A549 (cell line): ENCODE data around the gene ZMYND19. TPM values are rescaled to one million over a fixed set of nuclear protein-coding genes. Genes with fewer than 3 reads are reported as not detected.

ENCODE experiments used
- ATAC-seq, 2 experiments: fragments of 200-7000 bp in 1 of 2; fragments of >200 bp in 1 of 2; cut with Nextera tagmentation in 1 of 2; cut with Tn5 transposase in 1 of 2; 3 replicates each; pipeline versions ENCODE4 v1.8.0 to v1.9.1; 2018 to 2020; ENCODE audit warnings: mild to moderate bottlenecking in 1 of 2, moderate library complexity in 1 of 2
- CTCF ChIA-PET: fragments of 300-600 bp; sonication (Branson Sonifier 250); formaldehyde crosslinking; extraction: SDS; loops from one replicate; lab custom pipeline; 2021; ENCODE audit warnings: antibody characterized with exemption, inconsistent platforms; lab: Yijun Ruan, JAX
- POLR2A ChIA-PET: fragments of 350-600 bp; formaldehyde crosslinking; extraction: SDS; loops from one replicate; lab custom pipeline; 2021; ENCODE audit warnings: antibody characterized with exemption, inconsistent platforms; lab: Yijun Ruan, JAX
- DNase-seq, 2 experiments: peaks; one replicate each; pipeline versions ENCODE4 v3.0.0 to v3.0.0-alpha.2; 2011 to 2016; ENCODE audit warnings: low read depth in 1 of 2, low spot score in 1 of 2
- FAIRE-seq: peaks from 2 replicates; lab custom pipeline; 2011; peaks lifted over from hg19 to GRCh38; lab: Jason Lieb, UNC
- H3K27ac ChIP-seq, 2 experiments: fragments of >200 bp; sonication (Bioruptor Twin); formaldehyde crosslinking; 3 replicates each; pipeline ENCODE4 v1.5.1; 2016 to 2017
- H3K4me1 ChIP-seq: fragments of >200 bp; sonication (Bioruptor Twin); formaldehyde crosslinking; 3 replicates; pipeline ENCODE4 v1.6.1; 2016
- H3K4me2 ChIP-seq: fragments of >200 bp; sonication (Bioruptor Twin); formaldehyde crosslinking; 3 replicates; pipeline ENCODE4 v1.6.1; 2016
- H3K4me3 ChIP-seq: fragments of >200 bp; sonication (Bioruptor Twin); formaldehyde crosslinking; 3 replicates; pipeline ENCODE4 v1.5.1; 2016
- H3K9me3 ChIP-seq: fragments of >200 bp; sonication (Bioruptor Twin); formaldehyde crosslinking; 3 replicates; pipeline ENCODE4 v1.6.1; 2016
- CBX2 ChIP-seq: fragments of 200-600 bp; sonication (generic); IDR thresholded peaks from 2 replicates; pipeline ENCODE4 v1.6.1; 2016; ENCODE audit warnings: low read depth, mild to moderate bottlenecking, borderline replicate concordance
- CBX8 ChIP-seq: fragments of 200-600 bp; sonication (generic); IDR thresholded peaks from 2 replicates; pipeline ENCODE4 v1.6.1; 2016
- CEBPB ChIP-seq, 2 experiments: fragments of >200 bp in 1 of 2; sonication (Bioruptor Twin) in 1 of 2; formaldehyde crosslinking in 1 of 2; IDR thresholded peaks; 2 replicates each; pipeline ENCODE4 v1.6.1; 2012 to 2016
- CHD4 ChIP-seq: fragments of 200-600 bp; sonication (generic); IDR thresholded peaks from 2 replicates; pipeline ENCODE4 v1.6.1; 2016; ENCODE audit warnings: antibody characterized with exemption, mild to moderate bottlenecking, borderline replicate concordance
- E2F6 ChIP-seq: IDR thresholded peaks from 2 replicates; pipeline ENCODE4 v1.6.1; 2012; ENCODE audit warnings: low read depth, borderline replicate concordance
- FOSB ChIP-seq: fragments of 250-450 bp; sonication (Bioruptor Pico); IDR thresholded peaks from 2 replicates; pipeline ENCODE4 v1.5.0; 2020; ENCODE audit warnings: mild to moderate bottlenecking, moderate library complexity
- HDAC2 ChIP-seq: fragments of 200-600 bp; sonication (generic); IDR thresholded peaks from 2 replicates; pipeline ENCODE4 v1.6.1; 2016
- HOXA7 ChIP-seq: fragments of 250-450 bp; sonication (Bioruptor Pico); IDR thresholded peaks from 2 replicates; pipeline ENCODE4 v1.5.0; 2020; ENCODE audit warnings: mild to moderate bottlenecking, moderate library complexity
- HOXB5 ChIP-seq: fragments of 250-450 bp; sonication (Bioruptor Pico); IDR thresholded peaks from 2 replicates; pipeline ENCODE4 v1.5.0; 2020; ENCODE audit warnings: mild to moderate bottlenecking, moderate library complexity
- JUN ChIP-seq, 2 experiments: fragments of >200 bp; sonication (Bioruptor Twin); formaldehyde crosslinking; IDR thresholded peaks; 2 replicates in 1 of 2; 3 replicates in 1 of 2; pipeline ENCODE4 v1.6.1; 2016 to 2017
- JUNB ChIP-seq: fragments of >200 bp; sonication (Bioruptor Twin); formaldehyde crosslinking; IDR thresholded peaks from 2 replicates; pipeline ENCODE4 v1.6.1; 2016
- MAFK ChIP-seq: fragments of 450-650 bp; IDR thresholded peaks from 2 replicates; pipeline ENCODE4 v1.6.1; 2014; ENCODE audit not compliant: partially characterized antibody
- MAX ChIP-seq: IDR thresholded peaks from 2 replicates; pipeline ENCODE4 v1.6.1; 2012
- MAZ ChIP-seq: fragments of 150-350 bp; IDR thresholded peaks from 2 replicates; pipeline ENCODE4 v1.6.1; 2014; ENCODE audit warnings: antibody characterized with exemption, low read depth, low read length, borderline replicate concordance
- MYC ChIP-seq: IDR thresholded peaks from 2 replicates; pipeline ENCODE4 v1.6.1; 2012; ENCODE audit warnings: mild to moderate bottlenecking, inconsistent platforms, low read length, improper control_type of control experiment, borderline replicate concordance
- NR3C1 ChIP-seq: fragments of >200 bp; sonication (Bioruptor Twin); formaldehyde crosslinking; IDR thresholded peaks from 3 replicates; pipeline ENCODE4 v1.6.1; 2017
- PHF8 ChIP-seq: fragments of 200-600 bp; sonication (generic); IDR thresholded peaks from 2 replicates; pipeline ENCODE4 v1.6.1; 2016; ENCODE audit warnings: low read depth, mild to moderate bottlenecking, antibody characterized with exemption, moderate library complexity, borderline replicate concordance
- POLR2A ChIP-seq: IDR thresholded peaks from 2 replicates; pipeline ENCODE4 v1.6.1; 2012; ENCODE audit warnings: mild to moderate bottlenecking, low read length
- POLR2AphosphoS2 ChIP-seq: conservative IDR thresholded peaks from 2 replicates; pipeline ENCODE4 v1.6.1; 2012; ENCODE audit warnings: low read length, improper control_type of control experiment, inconsistent platforms
- RCOR1 ChIP-seq: fragments of 150-350 bp; IDR thresholded peaks from 2 replicates; pipeline ENCODE4 v1.6.1; 2014; ENCODE audit warnings: antibody characterized with exemption, low read length, low read depth
- RNF2 ChIP-seq: fragments of 200-600 bp; sonication (generic); IDR thresholded peaks from 2 replicates; pipeline ENCODE4 v1.6.1; 2016; ENCODE audit warnings: low read depth, mild to moderate bottlenecking, antibody characterized with exemption, moderate library complexity, borderline replicate concordance
- SREBF2 ChIP-seq: fragments of 450-650 bp; IDR thresholded peaks from 2 replicates; pipeline ENCODE4 v1.6.1; 2014; ENCODE audit warnings: mild to moderate bottlenecking, moderate library complexity
- TP53 ChIP-seq: fragments of 250-450 bp; sonication (Bioruptor Pico); IDR thresholded peaks from 2 replicates; pipeline ENCODE4 v1.5.0; 2021; ENCODE audit warnings: mild to moderate bottlenecking, moderate library complexity
- ZFP36 ChIP-seq: fragments of 450-650 bp; IDR thresholded peaks from 2 replicates; pipeline ENCODE4 v1.6.1; 2014; ENCODE audit warnings: borderline replicate concordance; ENCODE audit not compliant: partially characterized antibody
- ZSCAN20 ChIP-seq: fragments of 250-450 bp; sonication (Bioruptor Pico); IDR thresholded peaks from 2 replicates; pipeline ENCODE4 v1.8.0; 2022; ENCODE audit warnings: mild to moderate bottlenecking, moderate library complexity
- WGBS: methylation state at CpG from one replicate; pipeline ENCODE4 v1.1.6; 2017; ENCODE audit errors: missing lambda C conversion rate; 5-methylcytosine and 5-hydroxymethylcytosine counted together
- polyA plus RNA-seq, 4 experiments: library from polyadenylated mRNA; depleted of rRNA in 3 of 4; stranded (reverse); fragments of >200 nt; fragmentation: RNase III in 1 of 4; extraction: RNeasy Plus Mini Kit Qiagen cat#74134 plus additional on column Dnase treatment in 1 of 4; gene quantifications; 2 replicates in 3 of 4; 3 replicates in 1 of 4; pipeline ENCODE4 v1.2.3, GENCODE V29; 2011 to 2017
- TF ChIP-seq, protein P1 (sequence below): IDR thresholded peaks from 2 replicates; pipeline ENCODE4 v1.6.1; 2012
- TF ChIP-seq, protein P2 (sequence below): fragments of 250-450 bp; sonication (Bioruptor Pico); IDR thresholded peaks from 2 replicates; pipeline ENCODE4 v1.5.0; 2020; ENCODE audit warnings: low read depth, mild to moderate bottlenecking, moderate library complexity
- TF ChIP-seq, protein P3 (sequence below): fragments of >200 bp; sonication (Bioruptor Twin); formaldehyde crosslinking; IDR thresholded peaks from 3 replicates; pipeline ENCODE4 v1.6.1; 2016
- TF ChIP-seq, protein P4 (sequence below): fragments of 250-450 bp; sonication (Bioruptor Pico); IDR thresholded peaks from 2 replicates; pipeline ENCODE4 v1.5.0; 2021; ENCODE audit warnings: mild to moderate bottlenecking, moderate library complexity, borderline replicate concordance

The ZMYND19 gene
- polyA plus RNA-seq, 2 of the 4 experiments (the other 2 are of a cell fraction) = 19.6 to 38.7 TPM

DNA sequence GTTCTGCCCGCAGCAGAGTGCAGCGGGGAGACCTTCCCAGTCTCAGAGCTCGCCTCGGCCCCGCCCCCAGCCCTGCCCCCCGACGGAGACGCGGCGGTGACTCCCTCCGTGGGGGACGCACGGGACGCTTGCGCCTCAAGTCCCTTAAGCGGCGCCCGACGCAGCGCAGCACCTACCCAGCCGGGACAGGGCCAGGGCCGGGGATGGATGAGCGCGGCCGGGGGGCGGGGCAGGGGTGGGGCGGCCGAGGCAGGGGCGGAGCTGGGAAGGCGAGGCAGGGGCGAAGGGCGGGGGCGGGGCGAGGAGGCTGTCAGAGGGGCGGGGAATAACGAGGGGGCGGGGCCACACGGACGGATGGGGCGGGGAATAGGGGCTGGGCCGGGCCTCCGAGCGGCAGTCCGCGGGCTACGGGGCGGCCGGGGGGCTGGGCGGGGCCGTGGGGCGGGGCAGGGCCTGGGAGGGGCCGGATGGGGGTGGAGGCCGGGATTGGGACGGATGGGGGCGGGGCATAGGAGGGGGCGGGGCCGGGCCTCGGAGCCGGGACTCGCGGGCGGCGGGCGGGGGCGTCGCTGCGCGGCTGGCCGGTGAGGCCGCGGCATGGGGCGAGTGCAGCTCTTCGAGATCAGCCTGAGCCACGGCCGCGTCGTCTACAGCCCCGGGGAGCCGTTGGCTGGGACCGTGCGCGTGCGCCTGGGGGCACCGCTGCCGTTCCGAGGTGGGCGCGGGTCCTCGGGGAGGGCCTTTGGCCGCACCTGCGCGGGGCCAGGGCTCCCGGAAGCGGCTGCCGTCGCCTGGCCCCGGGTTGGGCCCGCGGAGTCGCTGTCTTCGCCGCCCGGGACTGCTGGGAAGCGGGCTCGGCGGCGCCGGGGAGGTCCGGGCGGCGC, 15.1 kb upstream of the ZMYND19 start, which contains the start of gene ARRDC1:
TSS of gene ARRDC1 (plus strand) at position 566 of the 884 bp plus-strand sequence. CDS start at position 598, 32 bp downstream.
- peak within 1 kb of the TSS; percentile 93 to 95 for H3K27ac ChIP-seq
- 0% methylated on average over 18 of the region's 111 CpGs for WGBS
- FAIRE-seq = no peak
- TF ChIP-seq TP53 (CRISPR knock-in tag) (no peak), CBX8 (no peak), MAZ (no peak), PHF8 (0 out of 2 replicates have a peak, but pooled peaks have one; percentile 45), FOSB (no peak), ZSCAN20 (no peak), NR3C1 (no peak), CBX2 (no peak), MAX (no peak), ZFP36 (no peak), POLR2AphosphoS2 (no peak), CEBPB (IDR thresholded peaks at IDR 0.05) (no peak), HDAC2 (no peak), E2F6 (0 out of 2 replicates have a peak, but pooled peaks have one; percentile 34), CHD4 (no peak), RCOR1 (no peak), MAFK (no peak), JUNB (no peak), MYC (no peak), POLR2A (peak; percentile 78), RNF2 (no peak), HOXB5 (CRISPR knock-in tag) (no peak), SREBF2 (no peak), JUN (IDR thresholded peaks at IDR 0.05) (peak in 1 of 2 experiments; percentile 67; a peak in 2 of 5 replicates), HOXA7 (CRISPR knock-in tag) (no peak)
- TF ChIP-seq, protein P1, sequence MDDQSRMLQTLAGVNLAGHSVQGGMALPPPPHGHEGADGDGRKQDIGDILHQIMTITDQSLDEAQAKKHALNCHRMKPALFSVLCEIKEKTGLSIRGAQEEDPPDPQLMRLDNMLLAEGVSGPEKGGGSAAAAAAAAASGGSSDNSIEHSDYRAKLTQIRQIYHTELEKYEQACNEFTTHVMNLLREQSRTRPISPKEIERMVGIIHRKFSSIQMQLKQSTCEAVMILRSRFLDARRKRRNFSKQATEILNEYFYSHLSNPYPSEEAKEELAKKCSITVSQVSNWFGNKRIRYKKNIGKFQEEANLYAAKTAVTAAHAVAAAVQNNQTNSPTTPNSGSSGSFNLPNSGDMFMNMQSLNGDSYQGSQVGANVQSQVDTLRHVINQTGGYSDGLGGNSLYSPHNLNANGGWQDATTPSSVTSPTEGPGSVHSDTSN = no peak
- TF ChIP-seq, protein P2, sequence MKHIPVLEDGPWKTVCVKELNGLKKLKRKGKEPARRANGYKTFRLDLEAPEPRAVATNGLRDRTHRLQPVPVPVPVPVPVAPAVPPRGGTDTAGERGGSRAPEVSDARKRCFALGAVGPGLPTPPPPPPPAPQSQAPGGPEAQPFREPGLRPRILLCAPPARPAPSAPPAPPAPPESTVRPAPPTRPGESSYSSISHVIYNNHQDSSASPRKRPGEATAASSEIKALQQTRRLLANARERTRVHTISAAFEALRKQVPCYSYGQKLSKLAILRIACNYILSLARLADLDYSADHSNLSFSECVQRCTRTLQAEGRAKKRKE (CRISPR knock-in tag) = no peak
- TF ChIP-seq, protein P3, sequence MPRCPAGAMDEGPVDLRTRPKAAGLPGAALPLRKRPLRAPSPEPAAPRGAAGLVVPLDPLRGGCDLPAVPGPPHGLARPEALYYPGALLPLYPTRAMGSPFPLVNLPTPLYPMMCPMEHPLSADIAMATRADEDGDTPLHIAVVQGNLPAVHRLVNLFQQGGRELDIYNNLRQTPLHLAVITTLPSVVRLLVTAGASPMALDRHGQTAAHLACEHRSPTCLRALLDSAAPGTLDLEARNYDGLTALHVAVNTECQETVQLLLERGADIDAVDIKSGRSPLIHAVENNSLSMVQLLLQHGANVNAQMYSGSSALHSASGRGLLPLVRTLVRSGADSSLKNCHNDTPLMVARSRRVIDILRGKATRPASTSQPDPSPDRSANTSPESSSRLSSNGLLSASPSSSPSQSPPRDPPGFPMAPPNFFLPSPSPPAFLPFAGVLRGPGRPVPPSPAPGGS = no peak
- TF ChIP-seq, protein P4, sequence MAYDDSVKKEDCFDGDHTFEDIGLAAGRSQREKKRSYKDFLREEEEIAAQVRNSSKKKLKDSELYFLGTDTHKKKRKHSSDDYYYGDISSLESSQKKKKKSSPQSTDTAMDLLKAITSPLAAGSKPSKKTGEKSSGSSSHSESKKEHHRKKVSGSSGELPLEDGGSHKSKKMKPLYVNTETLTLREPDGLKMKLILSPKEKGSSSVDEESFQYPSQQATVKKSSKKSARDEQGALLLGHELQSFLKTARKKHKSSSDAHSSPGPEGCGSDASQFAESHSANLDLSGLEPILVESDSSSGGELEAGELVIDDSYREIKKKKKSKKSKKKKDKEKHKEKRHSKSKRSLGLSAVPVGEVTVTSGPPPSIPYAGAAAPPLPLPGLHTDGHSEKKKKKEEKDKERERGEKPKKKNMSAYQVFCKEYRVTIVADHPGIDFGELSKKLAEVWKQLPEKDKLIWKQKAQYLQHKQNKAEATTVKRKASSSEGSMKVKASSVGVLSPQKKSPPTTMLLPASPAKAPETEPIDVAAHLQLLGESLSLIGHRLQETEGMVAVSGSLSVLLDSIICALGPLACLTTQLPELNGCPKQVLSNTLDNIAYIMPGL = no peak
- peak; percentile 66 to 92 for DNase-seq
- POLR2A ChIA-PET = interaction anchor here (0.5 to 1.2 kb wide), 10 partner anchors 9 to 122 kb away, joined by 3 to 11 read pairs (median 3); partner anchors contain the start of genes EHMT1, MRPL41, PNPLA7 and ZMYND19
- H3K4me2 ChIP-seq = peak within 1 kb of the TSS; percentile 100
- H3K4me3 ChIP-seq = peak within 1 kb of the TSS; percentile 92
- H3K9me3 ChIP-seq = no peaks in the 10 kb centered on the region
- peaks cover 17% of the 10 kb centered on the region for H3K4me1 ChIP-seq
- CTCF ChIA-PET = interaction anchor here (1.2 kb wide), 1 partner anchor 14 kb away, joined by 3 read pairs; no protein-coding TSS in a partner anchor
- ATAC-seq = peak; percentile 78 to 88
